ENCODE measurements around the gene SIL1.
"Not testable (repeated sequence)": the region's sequence is repeated elsewhere in the genome, so short reads cannot be mapped to it uniquely, and the experiment has no call there.

SIL1 gene

GRCh38 chr5:139180850-139181249 lies 17.3 kb downstream of the SIL1 start:
- H3K27ac ChIP-seq, result no peak overlapping the region
- TF ChIP-seq CTCF (conservative IDR thresholded peaks at IDR 0.05), result no peak

GRCh38 chr5:139179778-139180513 lies 18.2 kb downstream of the SIL1 start:
- peak overlapping the region; percentile 63 for H3K27ac ChIP-seq

GRCh38 chr5:139178935-139179334 lies 19.2 kb downstream of the SIL1 start:
- peak overlapping the region; percentile 63 for H3K27ac ChIP-seq
- TF ChIP-seq CTCF (conservative IDR thresholded peaks at IDR 0.05), result no peak

- no peak for TF ChIP-seq CTCF (conservative IDR thresholded peaks at IDR 0.05)
These were observed 19.6 kb downstream of the SIL1 start for GRCh38 chr5:139178589-139178917.

GRCh38 chr5:139177809-139178588 lies 20.2 kb downstream of the SIL1 start:
- peak overlapping the region; percentile 63 for H3K27ac ChIP-seq
- TF ChIP-seq CTCF (conservative IDR thresholded peaks at IDR 0.05), result no peak

More at GRCh38 chr5:139178589-139178917, 19.6 kb downstream of the SIL1 start:
- H3K27ac ChIP-seq, result peak overlapping the region; percentile 63

GRCh38 chr5:139177281-139177680 lies 20.9 kb downstream of the SIL1 start:
- H3K27ac ChIP-seq, result peak overlapping the region; percentile 63; the same call in 1 of the 2 replicates

GRCh38 chr5:139174382-139174781 lies 23.8 kb downstream of the SIL1 start:
- H3K27ac ChIP-seq, result not testable (repeated sequence)

- TF ChIP-seq CTCF (conservative IDR thresholded peaks at IDR 0.05), result no peak
- H3K27ac ChIP-seq, result no peak overlapping the region
These were observed 26.3 kb downstream of the SIL1 start for GRCh38 chr5:139171779-139172404.

Measured in VCaP (cell line).